ENCODE data around the gene CPB1.

The CPB1 gene

DNA sequence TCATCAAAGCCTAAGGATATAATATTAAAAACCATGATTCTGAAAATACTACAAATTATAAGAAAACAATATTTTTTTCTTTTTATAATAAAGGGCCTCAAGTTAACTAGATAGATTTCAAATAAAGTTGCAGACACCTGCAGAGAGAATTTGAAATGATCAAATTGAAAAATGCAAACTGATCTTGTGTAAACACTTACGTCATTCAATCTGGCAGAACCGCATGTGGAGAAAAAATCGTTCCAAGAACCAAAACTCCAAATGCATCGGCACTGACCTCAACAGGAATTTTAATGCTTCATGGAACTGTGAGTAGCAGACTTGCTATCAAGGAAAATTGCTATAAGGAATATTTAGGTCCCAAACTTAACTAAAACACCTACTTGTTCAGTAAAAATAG is 54.7 kb downstream of the CPB1 start:
- no peak for DNase-seq (ENCODE audit: low read depth, low spot score)

DNA sequence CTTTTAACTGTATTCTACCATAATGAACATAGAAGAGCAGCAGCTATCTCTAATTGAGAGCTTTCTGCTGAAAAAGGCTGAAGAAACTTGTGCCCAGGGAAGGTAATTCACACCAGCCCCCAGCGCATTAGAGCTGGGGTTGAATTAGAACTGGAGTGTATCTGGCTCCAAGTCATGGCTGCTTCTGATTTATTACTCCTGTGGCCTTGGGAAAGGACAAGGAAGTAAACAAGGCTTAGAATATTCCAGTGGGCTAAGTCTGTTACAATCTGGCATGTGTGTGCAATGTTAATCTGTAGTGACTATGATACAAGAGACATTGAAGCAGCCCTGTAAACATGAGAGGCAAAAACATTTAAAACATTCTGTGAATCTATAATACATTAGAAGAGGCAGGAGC is 55.6 kb downstream of the CPB1 start:
- no peak for DNase-seq (ENCODE audit: low read depth, low spot score)

DNA sequence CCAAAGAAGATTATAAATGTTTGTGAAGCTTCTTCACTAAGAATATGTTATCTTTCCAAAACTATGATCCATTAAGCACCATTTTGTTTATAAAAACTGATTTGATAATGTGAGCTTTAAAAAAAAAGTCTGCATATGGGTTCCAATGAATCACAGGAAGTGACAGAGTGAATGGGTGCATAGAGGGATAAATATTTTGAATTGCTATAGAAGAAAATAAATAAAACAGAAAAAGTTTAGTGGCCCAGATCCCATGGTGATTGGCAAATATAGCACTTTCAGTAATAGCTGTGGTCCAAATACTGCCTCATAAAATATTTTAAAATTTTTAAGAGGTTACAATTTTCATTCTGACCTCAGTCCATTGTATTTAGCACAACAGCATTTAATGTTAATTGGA is 56.6 kb downstream of the CPB1 start:
- no peak for DNase-seq (ENCODE audit: low read depth, low spot score)

DNA sequence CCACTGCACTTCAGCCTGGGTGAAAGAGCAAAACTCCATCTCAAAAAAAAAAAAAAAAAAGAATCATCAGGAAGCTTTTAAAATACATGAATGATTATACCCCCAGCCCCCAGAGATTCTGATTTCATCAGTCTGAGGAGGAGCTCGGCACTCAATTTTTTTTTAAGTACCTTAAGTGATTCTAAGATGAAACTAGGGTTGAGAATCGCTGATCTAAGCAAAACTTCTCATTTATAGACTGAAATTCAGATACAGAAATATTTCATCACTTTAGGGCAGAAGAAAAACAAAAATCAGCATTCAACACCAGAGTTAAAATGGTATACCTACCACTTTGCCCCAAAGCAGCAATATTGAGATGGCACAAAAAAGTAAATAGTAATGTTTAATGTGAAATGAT is 62.2 kb downstream of the CPB1 start:
- no peak for DNase-seq (ENCODE audit: low read depth, low spot score)

DNA sequence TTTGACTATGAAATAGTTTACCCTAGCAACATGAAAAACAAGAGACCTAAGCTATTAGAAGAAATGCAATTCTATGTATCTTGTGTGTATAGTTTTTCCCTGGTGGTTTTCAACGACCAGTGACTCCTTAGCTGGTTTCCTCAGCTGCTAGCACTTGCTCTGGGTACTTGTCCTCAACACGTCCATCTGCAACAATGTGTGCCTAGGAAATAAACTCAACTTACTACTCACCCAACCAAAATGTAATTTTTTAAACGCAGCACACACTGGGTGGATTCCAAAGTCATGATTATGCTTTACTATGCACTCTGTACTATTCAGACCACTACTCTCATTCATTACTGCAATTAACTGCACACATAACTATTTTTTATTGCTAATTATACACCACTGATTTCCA is 68.5 kb downstream of the CPB1 start:
- DNase-seq (ENCODE audit: low read depth, low spot score), result no peak

DNA sequence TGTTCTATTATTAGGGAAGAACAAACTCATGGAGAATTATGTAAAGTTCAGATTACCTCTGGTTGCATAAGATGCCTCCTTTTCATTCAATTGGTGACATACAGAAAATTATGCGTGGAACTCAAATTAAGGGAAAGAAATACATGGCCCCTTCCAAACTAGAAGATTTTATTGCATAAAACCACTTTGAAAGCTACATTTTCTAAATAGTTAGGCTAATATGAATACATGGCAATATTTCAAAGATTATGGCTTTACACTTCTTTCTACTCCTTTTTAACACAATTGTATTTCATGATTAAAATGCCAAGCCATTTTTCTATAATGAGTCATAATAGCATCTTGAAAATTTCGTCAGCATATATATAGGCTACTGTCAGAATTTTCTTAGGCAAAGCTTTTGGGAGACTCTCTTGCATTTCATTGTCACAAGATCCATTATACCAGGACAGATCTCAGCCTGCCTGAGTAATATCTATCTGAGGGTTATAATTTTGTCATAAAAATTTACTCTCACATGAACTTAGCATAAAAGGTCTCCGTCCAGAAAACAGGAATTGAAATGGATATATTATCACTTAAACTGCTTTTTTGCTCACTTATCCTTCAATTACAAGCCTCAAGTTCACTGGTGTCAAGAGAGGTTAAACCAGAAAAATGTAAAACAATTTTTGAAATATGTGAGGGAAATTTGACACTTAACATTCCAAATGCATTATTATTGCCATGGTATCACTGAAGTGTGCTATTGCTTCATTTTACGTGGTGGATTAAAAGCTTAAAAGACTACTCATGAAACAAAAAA is 74.6 kb downstream of the CPB1 start:
- DNase-seq (ENCODE audit: low read depth, low spot score), result no peak

DNA sequence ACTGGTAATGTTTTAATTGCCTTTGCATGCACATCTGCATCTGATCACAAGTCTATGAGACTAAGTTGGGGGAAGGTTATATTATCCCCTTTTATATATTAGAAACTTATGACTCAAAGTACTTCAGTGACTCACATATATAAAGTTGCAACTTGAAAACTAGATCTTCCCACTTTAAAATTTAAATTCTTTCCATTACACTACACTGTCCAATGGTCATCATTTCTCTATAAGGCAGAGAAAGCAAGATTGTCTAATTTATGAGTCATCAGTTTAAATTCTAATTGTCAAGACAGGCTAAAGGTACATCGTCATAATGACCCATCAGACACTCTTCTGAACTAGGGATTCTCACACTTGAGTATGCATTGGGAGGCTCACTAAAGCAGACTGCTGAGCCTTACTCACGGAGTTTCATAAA is 75.4 kb downstream of the CPB1 start:
- no peak for DNase-seq (ENCODE audit: low read depth, low spot score)

DNA sequence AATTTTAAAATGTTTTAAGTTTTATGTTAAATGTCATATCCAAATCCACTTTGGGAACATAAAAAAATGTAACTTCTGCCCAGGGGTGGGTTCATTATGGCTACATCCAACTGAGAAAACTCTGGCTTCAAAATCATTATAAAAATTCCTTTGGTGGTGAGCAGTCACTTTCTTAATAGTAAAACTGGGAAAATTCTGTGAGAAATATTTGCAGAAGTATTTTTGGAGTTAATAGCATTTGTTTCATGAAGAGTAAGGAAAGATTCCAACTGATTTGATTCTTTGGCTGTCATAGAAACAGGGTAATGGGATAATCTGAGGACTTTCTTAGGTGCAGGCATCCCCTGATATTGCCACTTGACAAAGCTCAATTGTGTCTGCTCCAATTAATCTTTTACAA is 76.3 kb downstream of the CPB1 start:
- no peak for DNase-seq (ENCODE audit: low read depth, low spot score)

DNA sequence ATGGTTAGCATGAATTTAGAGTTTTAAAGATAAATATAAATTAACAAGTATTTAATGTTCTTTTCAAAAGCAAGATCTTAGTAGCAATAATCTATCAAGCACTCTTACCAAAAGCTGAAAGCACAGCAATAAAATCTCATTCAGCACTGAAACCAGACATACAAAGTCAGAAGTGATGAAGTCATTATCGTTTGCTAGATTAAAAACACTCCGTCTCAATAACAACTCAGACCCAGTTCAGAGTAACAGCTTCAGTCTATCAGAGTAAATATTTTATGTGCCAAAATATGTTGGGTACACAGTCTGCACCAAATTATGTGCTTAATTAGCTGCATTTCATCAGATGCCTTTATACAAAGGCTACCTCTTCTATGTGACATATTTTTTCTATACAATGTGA is 79.1 kb downstream of the CPB1 start:
- DNase-seq (ENCODE audit: low read depth, low spot score), result no peak
